HG03103 (cell line): ENCODE data around the gene MTAP.
A peak's percentile ranks its signal among the peaks of the same experiment; 100 is the strongest.

Source experiments
- ATAC-seq: cut with Tn5 transposase; IDR thresholded peaks from one replicate; pipeline ENCODE4 v1.9.1; 2021; ENCODE audit warnings: low read depth; ENCODE audit not compliant: unreplicated experiment

The MTAP gene

GRCh38 chr9:21803649-21804048, 1.2 kb downstream of the MTAP start:
- ATAC-seq = no peak

GRCh38 chr9:21804331-21804730, 1.9 kb downstream of the MTAP start:
- no peak for ATAC-seq

- ATAC-seq = no peak
These were observed 2.4 kb downstream of the MTAP start for GRCh38 chr9:21804791-21805190.

GRCh38 chr9:21806644-21807043, 4.2 kb downstream of the MTAP start:
- ATAC-seq = no peak

GRCh38 chr9:21810388-21810787, 8.0 kb downstream of the MTAP start:
- no peak for ATAC-seq

GRCh38 chr9:21810881-21811280, 8.4 kb downstream of the MTAP start:
- ATAC-seq = no peak

GRCh38 chr9:21811914-21812313, 9.5 kb downstream of the MTAP start:
- ATAC-seq = no peak

GRCh38 chr9:21812415-21812814, 10.0 kb downstream of the MTAP start:
- no peak for ATAC-seq

GRCh38 chr9:21812946-21813568, 10.6 kb downstream of the MTAP start:
- peak; percentile 50 for ATAC-seq

GRCh38 chr9:21813575-21814473, 11.4 kb downstream of the MTAP start:
- ATAC-seq = peak; percentile 32

- ATAC-seq = no peak
These were observed 13.2 kb downstream of the MTAP start for GRCh38 chr9:21815643-21816042.

GRCh38 chr9:21817176-21817575, 14.7 kb downstream of the MTAP start:
- no peak for ATAC-seq

GRCh38 chr9:21825637-21826036, 23.2 kb downstream of the MTAP start:
- no peak for ATAC-seq

- no peak for ATAC-seq
These were observed 26.5 kb downstream of the MTAP start for GRCh38 chr9:21828853-21829410.

- no peak for ATAC-seq
These were observed 28.2 kb downstream of the MTAP start for GRCh38 chr9:21830589-21830988.

- ATAC-seq = peak; percentile 43
These were observed 29.5 kb downstream of the MTAP start for GRCh38 chr9:21831841-21832509.

- ATAC-seq = peak; percentile 66
These were observed 30.8 kb downstream of the MTAP start for GRCh38 chr9:21833090-21833801.

GRCh38 chr9:21835121-21835520, 32.7 kb downstream of the MTAP start:
- no peak for ATAC-seq

GRCh38 chr9:21836437-21837161, 34.2 kb downstream of the MTAP start:
- ATAC-seq = no peak

GRCh38 chr9:21837501-21837900, 35.1 kb downstream of the MTAP start:
- ATAC-seq = no peak
